AG08395 (cell line): Measurements from ENCODE around the gene CPB1.
"Not testable (repeated sequence)": the region's sequence is repeated elsewhere in the genome, so short reads cannot be mapped to it uniquely, and the experiment has no call there.

ENCODE experiments used
- DNase-seq: peaks from one replicate; pipeline ENCODE4 v3.0.0; 2012; ENCODE audit warnings: mixed read lengths, low spot score

The CPB1 gene

GRCh38 chr3:148827585-148827984, at the start of gene CPB1:
TSS of gene CPB1 (plus strand) at chr3:148827811. CDS start at chr3:148827824, 13 bp downstream.
- no peak for DNase-seq

- no peak for DNase-seq
Observed at GRCh38 chr3:148778926-148779325, 48.7 kb upstream of the CPB1 start.

DNA sequence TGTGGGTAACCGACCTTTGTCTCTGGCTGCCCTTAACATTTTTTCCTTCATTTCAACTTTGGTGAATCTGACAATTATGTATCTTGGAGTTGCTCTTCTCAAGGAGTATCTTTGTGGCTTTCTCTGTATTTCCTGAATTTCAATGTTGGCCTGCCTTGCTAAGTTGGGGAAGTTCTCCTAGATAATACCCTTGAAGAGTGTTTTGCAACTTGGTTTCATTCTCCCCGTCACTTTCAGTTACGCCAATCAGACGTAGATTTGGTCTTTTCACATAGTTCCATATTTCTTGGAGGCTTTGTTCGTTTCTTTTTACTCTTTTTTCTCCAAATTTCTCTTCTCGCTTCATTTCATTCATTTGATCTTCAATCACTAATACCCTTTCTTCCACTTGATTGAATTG, 42.6 kb upstream of the CPB1 start:
- DNase-seq: not testable (repeated sequence)

DNA sequence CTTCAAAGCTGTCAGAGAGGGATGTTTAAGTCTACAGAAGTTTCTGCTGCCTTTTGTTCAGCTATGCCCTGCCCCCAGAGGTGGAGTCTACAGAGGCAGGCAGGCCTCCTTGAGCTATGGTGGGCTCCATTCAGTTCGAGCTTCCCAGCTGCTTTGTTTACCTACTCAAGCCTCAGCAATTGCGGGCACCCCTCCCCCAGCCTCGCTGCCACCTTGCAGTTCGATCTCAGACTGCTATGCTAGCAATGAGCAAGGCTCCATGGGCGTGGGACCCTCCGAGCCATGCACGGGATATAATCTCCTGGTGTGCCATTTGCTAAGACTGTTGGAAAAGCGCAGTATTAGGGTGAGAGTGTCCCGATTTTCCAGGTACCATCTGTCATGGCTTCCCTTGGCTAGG, 41.5 kb upstream of the CPB1 start:
- not testable (repeated sequence) for DNase-seq

DNA sequence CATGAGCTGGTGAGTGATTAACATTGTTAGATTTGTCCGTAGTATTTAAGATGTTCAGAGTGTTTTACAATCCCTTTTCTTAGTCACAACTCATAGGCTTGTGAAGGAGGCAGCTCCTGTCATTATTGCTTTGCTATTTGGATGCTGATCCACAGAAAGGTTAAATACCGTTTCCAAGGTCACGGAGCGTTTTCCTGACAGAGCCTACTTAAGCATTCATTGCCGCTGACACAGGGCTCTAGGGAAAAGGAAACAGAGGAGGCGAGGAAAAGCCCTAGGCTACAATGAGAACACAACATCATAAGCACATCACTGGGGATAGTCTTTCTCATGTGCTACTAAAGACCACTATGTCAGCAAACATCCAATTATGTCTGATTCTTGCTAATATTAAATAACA, 38.5 kb upstream of the CPB1 start:
- DNase-seq: no peak

DNA sequence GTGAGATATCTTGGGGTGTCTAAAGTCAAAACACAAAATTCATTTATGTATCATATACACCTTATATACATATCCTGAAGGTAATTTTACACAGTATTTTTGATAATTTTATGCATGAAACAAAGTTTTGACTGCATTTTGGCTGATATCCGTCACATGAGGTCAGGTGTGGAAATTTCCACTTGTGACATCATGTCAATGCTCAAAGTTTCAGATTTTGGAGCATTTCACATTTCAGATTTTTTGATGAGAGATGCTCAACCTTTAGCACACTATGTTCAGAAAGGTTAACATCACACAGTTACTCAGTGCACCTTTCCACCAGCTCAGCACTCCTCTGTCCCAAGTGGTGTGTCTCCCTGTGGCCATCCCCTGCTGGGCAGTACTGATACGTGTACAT, 37.7 kb upstream of the CPB1 start:
- no peak for DNase-seq

GRCh38 chr3:148790370-148790769, 37.2 kb upstream of the CPB1 start:
- DNase-seq: no peak

- DNase-seq: peak; percentile 11
Observed at GRCh38 chr3:148790851-148791735, 36.5 kb upstream of the CPB1 start.

- DNase-seq: no peak
Observed at GRCh38 chr3:148791920-148792319, 35.7 kb upstream of the CPB1 start.

GRCh38 chr3:148792516-148792915, 35.1 kb upstream of the CPB1 start:
- no peak for DNase-seq

GRCh38 chr3:148796799-148797198, 30.8 kb upstream of the CPB1 start:
- no peak for DNase-seq

GRCh38 chr3:148797795-148798194, 29.8 kb upstream of the CPB1 start:
- no peak for DNase-seq

- no peak for DNase-seq
Observed at GRCh38 chr3:148800414-148800813, 27.2 kb upstream of the CPB1 start.

DNA sequence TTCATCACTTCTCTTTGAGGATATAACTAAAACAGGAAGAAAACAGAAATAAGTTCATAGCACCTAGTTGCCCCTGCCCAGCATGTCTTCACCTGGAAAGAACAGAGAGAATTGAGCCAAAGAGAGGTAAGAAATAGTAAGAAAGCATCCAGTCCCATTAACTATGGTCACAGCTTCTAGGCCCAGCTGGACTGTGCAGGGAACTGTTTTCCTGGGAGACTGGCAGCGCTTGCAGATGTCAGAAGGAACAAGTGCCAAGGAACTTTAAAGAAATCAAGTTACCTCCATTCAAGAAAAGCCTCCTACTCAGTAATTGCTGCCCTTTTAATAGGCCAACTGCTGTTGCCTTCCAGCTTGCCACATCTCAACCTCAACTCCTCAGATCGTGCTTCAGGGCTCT, 17.8 kb upstream of the CPB1 start:
- DNase-seq: no peak

GRCh38 chr3:148815316-148816110, 12.1 kb upstream of the CPB1 start:
- no peak for DNase-seq

DNA sequence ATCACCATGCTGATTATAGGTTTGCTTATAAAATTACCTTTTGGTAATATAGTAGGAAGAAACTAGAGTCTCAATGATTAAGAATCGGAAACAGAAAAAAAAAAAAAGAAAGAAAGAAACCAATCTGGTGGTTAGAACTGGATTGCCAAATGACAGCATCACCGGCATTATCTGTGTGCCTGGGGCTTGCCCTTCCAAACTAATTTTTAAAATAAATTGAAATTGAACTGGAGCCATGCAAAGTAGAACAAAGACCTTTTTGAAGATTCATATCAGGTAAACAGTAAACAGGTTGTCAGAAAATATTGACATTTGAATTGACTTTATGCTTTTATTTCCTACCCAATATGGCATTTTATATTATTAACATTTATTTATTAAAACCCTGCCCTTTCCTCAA, 11.2 kb upstream of the CPB1 start:
- DNase-seq: no peak

DNA sequence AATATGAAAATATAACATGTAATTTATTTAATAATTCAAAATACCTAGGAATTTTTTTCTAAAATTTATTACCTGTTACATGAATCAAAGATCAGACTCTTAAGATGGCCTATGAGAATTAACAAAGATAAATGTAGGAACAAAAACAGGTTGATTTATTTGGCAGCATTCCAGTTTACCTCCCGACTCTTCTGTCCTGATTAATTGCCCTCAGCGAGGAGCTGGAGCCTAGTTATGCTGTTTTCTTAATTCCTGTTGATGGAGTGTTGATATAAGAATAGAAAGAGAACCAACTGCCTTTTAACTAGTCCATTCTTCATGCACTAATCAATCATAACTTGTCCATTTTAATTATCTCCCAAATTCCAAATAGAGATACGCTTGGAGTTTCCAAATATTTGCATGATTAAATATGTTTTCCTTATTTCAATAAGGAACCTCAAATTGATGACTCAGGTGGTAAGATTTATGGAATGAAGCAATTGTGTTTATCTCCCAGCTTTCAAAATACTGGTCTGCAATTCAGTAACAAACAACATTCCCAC, 10.6 kb upstream of the CPB1 start:
- DNase-seq: no peak

GRCh38 chr3:148820361-148821245, 7.0 kb upstream of the CPB1 start:
- no peak for DNase-seq

DNA sequence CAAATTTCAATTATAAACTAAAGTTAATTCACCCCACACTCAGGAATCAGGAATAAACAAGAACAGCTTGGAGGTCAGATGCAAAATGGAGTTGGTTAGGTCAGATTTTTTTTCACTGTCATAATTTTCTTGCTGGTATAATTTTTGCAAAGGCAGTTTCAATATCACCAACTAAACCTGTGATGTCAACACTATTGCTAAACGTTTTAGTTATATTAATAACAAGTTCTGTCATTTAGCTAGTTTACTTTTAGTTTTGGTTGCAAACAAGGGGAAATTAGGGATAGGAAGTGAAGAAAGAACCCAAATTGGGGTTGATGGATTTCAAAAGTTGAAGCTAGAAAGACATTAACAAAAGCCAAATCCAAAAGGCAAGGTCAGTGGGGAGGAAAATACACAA, 4.6 kb upstream of the CPB1 start:
- DNase-seq: no peak

GRCh38 chr3:148825476-148825875, 2.1 kb upstream of the CPB1 start:
- no peak for DNase-seq

DNA sequence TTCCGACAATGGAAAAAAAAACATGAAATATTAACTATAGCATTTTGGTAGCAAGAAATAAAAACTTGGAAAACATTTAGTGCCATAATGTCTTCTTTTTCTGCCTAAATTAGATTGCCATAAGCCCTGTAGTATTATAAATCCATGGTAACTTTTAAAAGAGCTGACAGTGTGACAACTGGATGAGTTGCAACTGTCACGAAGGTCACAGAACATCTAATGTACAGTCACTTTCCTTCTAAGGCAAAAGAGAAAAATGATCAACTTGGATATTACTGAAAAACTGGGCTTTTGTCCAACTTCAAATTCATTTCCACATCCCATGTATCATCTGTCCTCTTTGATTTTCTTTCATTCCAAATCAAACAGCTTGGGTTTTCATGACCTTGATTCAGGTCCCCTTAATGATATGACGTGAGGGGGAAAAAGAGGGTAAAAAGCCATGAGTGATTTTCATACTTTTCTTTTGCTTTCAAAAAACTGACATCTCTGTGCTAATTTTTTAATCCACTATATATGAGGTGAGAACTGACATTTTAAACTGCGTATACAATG, 602 bp downstream of the CPB1 start:
- no peak for DNase-seq

DNA sequence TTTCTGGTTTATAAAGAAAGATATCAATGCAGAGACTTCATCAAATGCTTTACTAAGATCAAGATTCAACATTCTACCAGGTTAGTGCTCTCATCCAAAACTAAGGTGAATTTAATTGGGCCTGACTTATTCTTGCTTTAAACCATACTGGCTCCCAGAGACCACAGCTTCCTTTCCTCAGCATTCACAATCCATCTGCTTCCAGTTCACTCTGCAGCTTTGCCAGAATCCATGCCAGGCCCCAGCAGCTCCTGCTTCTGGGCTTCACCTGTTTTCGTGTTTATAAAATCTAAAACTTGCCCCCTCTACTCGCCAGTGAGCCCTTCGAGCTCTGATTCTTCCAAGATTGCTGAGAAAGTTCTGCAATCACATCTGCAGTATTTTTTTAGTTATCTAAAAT, 2.3 kb downstream of the CPB1 start:
- no peak for DNase-seq
